Islet of Langerhans (tissue), 1 donor: ENCODE results near the gene OTOS.

Source experiments
- FAIRE-seq: peaks from one replicate; lab custom pipeline; 2011; peaks lifted over from hg19 to GRCh38; lab: Jason Lieb, UNC

Gene OTOS

DNA sequence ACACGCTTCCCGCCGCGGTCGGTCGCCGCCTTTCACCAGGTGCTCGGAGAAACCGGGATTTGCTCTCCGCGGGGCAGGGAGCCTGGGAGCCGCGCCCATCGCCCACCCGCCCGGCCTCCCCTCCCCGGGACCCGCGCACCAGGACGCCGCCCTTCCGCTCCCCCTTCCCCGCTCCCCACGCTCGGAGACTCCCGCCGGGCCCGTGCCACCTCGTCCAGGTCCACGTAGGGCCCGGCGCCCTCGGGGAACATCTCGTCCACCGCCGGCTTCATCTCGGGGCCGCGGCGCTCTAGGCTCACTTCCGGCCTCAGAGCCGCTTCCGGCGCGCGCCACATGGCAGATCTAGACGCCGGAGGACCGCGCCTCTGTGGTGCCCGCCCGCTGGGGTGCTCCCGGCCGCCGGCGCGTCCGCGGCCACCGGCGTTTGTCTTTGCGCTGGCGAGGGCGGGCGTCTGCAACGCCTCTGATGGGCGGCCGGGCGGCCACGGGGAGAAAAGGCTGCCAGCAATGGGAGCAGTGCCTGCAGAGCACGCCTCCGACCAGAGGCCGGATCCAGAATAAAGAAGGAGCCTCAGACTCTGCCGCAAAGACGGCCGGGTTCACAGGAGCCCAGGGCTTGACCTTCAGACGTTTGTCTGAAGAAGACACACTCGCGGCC, 4.3 kb downstream of the OTOS start, which contains the start of gene COPS9:
TSS of gene COPS9 (minus strand) at position 293 of the 658 bp plus-strand sequence. CDS start at position 272, 21 bp downstream.
- FAIRE-seq: no peak

GRCh38 chr2:240135706-240136012, 4.8 kb downstream of the OTOS start:
- FAIRE-seq: no peak

DNA sequence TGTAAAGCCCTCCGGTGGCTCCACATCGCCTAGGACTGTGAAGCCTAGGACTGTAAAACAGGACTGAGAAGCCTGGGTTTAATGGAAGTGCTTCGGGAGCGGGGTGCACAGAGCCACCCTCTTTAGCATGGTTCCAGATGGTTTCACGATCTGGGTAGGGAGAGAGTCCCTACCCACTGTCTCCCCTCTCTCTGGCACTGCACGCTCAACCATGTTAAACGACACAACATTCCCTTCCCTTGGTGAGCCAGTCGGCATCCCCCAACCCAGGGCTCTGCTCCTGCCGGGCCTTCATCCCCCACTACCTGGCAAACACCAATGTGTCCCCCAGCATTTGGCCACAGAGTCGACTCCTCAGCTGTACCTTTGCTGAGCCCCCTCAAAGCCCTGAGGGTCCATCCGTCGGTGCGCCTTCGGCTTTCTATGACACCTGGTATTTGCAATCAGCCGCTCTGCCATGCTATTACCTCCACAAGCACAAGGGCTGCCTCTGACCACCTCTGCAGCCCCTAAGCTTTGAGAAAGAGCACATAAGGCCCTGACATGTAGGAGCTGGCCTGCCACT, 5.4 kb downstream of the OTOS start:
- FAIRE-seq: no peak

- FAIRE-seq: no peak
Observed at GRCh38 chr2:240134466-240134865, 6.0 kb downstream of the OTOS start.

- FAIRE-seq: no peak
Observed at GRCh38 chr2:240133401-240133800, 7.1 kb downstream of the OTOS start.

DNA sequence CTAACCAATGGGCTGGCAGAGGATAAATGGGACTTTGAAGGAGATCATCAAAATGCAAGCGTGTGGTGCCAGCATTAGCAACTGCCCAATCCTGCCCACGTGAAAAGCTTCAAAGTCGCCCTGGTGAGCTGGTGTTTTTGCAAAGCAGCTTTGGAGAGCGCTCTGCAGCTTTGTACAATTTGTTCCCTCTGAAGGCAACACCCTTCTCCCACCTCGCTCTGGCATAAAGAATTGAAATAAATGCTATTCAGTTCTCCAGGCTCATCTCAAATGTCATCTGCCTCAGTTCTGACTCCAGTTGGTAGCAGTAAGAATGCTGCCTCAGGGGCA, 7.8 kb downstream of the OTOS start:
- no peak for FAIRE-seq

- no peak for FAIRE-seq
Observed at GRCh38 chr2:240131941-240132650, 8.4 kb downstream of the OTOS start.

DNA sequence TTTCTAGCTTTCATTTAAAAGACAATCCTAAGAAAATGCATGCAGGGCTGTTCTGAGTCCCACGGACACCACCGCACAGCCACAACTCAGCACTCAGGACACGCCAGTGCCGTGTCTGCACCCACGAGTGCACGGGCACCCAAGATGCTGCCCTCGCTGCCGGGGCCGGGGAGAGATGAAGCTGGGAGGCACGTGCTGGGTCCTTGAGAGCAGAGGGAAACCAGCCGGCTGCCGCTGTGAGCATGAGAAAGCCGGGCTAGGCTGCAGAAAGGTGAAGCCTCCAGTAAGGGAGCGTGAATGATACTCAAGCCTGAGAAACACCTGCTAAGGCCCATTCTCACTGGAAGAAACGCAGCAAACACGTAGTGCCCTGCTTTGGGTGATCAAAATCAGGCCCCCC, 9.2 kb downstream of the OTOS start:
- FAIRE-seq: no peak

GRCh38 chr2:240130393-240131195, 9.9 kb downstream of the OTOS start:
- FAIRE-seq: no peak

DNA sequence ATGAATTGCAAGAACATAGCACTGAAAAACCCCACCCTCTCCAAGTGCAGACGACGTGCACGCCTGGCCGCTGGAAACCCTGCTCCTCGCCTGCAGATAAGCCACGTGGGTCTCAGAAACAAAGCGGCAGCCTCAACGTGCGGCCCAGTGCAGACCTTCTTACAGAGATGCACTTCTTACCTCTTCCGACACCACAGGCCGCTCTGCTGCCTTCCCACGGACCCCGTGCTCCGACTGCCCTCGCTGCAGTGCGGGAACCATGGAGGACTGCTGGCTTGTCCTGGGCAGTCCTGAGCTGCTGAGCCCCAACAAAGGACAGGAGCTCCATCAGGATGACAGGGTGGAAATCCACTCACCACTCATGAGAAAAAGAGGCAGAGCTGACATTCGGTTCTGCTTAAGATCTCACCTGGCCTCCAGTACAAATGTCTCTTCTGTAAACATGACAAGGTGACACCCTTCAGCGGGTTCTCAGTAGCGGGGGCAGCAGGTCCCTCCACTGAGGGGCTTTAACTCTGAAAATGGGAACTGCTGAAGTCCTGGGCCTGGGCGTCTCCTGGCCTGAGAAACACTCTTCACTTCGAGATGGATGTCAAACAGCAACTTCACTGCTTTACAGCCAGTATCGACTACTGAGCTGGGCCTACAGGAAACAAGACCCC, 10.6 kb downstream of the OTOS start:
- FAIRE-seq: no peak

- FAIRE-seq: no peak
Observed at GRCh38 chr2:240129311-240129710, 11.1 kb downstream of the OTOS start.

GRCh38 chr2:240128608-240129145, 11.8 kb downstream of the OTOS start:
- no peak for FAIRE-seq

DNA sequence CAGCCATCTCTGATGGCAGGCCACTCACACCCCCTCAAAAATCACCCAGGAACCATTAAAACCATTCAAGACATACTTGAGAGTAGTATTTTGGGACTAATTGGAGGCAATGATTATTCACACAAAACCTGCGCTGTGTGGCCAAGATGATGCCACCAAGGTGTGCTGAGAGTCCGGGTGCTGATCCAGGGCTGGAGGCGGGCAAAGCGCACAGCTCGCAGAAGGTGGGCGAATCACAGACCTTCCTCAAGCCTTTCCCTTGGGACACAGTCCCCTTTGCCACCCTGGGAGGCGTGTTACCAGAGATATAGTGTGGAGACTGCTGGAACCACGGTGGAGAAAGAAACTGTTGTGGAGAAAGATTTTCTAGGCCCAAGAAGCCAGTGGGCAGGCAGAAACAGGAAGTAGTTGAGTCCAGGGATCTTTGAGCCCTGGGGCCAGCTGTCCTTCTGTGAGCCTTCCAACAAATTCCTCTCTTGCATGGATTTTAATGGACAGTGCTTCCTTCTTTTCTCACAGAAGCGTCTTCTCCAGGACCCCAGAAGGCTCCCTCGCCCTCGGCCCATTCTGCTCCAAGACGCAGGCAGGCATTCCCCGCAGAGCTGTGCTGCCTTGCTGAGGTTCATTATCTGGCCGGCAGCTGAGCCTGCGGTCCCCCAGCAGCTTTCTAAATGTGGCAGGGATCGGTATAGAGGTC, 12.4 kb downstream of the OTOS start:
- no peak for FAIRE-seq

- FAIRE-seq: no peak
Observed at GRCh38 chr2:240127191-240127750, 13.2 kb downstream of the OTOS start.

DNA sequence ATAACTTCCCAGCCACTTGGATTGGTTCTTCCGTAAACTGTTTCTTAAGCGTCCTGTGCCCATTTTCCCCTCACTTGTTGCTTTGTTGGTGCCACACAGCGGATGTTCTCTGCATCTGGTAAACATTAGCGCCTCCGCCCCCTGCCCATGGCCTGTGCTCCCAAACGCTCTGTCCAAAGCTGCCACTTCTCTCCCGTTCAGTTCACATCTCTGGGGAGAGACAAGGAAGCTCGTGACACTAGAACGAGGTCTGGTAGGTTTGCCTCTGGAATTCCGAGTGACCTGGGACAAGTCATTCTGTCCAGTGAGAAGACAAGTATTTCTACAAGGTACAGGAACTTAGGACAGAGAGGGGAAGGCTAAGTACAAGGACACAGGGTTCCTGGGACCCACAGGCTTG, 13.7 kb downstream of the OTOS start:
- no peak for FAIRE-seq

GRCh38 chr2:240125742-240126141, 14.7 kb downstream of the OTOS start:
- FAIRE-seq: no peak

GRCh38 chr2:240124651-240125030, 15.8 kb downstream of the OTOS start:
- FAIRE-seq: no peak

GRCh38 chr2:240123821-240124650, 16.4 kb downstream of the OTOS start:
- no peak for FAIRE-seq

DNA sequence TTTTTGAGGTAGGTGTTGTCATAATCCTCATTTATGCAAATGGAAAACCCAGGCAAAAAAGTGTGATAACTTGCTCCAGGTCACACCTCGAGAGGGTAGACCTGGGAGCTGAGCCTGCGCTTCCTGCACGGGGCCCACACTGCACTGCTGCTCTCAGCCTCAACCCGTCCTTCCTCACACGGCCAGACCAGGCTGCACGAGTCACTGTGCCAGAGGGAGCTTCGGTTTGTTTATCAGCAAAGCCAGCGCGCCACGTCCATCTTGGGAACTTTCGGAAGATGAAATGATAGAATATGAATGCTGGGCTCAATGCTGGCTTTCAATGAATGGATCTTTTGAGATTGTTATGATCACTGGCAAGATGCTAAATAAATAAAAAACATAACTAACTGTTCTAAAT, 18.8 kb downstream of the OTOS start:
- FAIRE-seq: no peak

DNA sequence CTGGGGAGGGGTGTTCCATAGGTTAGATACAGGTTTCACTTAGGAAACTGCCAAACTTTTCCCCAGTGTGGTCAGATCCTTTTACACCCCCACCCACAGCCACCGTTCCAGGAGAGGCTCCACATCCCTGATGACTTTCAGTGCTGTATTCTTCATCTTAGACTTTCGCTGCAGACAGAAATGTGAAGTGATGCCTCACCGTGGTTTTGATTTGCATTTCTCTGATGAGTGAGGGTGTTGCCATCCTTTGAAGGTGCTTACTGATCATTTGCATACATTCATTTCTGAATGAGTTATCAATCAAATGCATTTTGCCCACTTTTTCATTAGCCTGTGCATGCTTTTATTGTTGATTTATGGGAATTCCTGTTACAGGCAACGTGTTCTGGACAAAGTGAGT, 19.3 kb downstream of the OTOS start:
- FAIRE-seq: no peak

DNA sequence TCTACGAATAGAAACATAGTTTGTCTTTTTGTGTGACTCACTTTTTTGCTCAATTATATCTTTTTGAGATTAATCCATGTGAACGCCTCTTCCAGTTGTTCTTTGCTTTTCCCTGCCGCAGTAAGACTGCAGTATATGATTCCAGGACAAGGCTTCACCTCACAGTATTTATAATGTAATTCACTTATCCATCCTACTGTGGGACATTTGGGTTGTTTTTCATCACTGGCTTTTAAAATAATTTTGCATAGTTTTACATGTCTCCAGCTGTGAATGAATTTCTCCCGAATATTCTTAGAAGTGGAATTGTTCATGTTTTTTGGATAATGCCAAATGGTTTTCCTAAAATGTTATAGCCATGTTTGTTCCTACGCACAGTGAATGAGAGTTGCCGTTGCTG, 26.2 kb downstream of the OTOS start:
- FAIRE-seq: no peak
